ENCODE results near the gene MYH11. TPM values are rescaled to one million over a fixed set of nuclear protein-coding genes. Genes with fewer than 3 reads are reported as not detected.

The MYH11 gene
- total RNA-seq, 1 experiment from 2014 or later, result not detected

- no peaks in the 10 kb centered on the region for H3K9me3 ChIP-seq
- H3K27ac Mint-ChIP-seq (ENCODE audit: unreplicated experiment), result no peak overlapping the region
- no TSS peak for BruUV-seq (replicated peaks)
- no peaks in the 10 kb centered on the region for H3K27me3 ChIP-seq (replicated peaks; ENCODE audit: control insufficient read depth, insufficient read depth, low read length)
- no peak overlapping the region for H3K4me3 ChIP-seq (ENCODE audit: low read depth, low read length)
- intact Hi-C loops (cut with micrococcal nuclease; ENCODE audit: unreplicated experiment), result no loop called here
- CTCF ChIA-PET, result interaction anchor here (0.6 kb wide), 1 partner anchor 14 kb away, joined by 3 read pairs; no protein-coding TSS in a partner anchor
- H3K27me3 Mint-ChIP-seq (ENCODE audit: insufficient read depth, unreplicated experiment), result peaks cover 8% of the 10 kb centered on the region
- H3K4me3 Mint-ChIP-seq (ENCODE audit: unreplicated experiment), result no peak overlapping the region
- no peaks in the 10 kb centered on the region for H3K4me1 ChIP-seq
- no peaks in the 10 kb centered on the region for H3K36me3 ChIP-seq (ENCODE audit: control insufficient read depth, insufficient read depth, low read length)
- DNase-seq, result no peak
- no peaks in the 10 kb centered on the region for H3K36me3 Mint-ChIP-seq (ENCODE audit: insufficient read depth, unreplicated experiment)
- POLR2A ChIA-PET, result no interaction called here
- TF ChIP-seq, protein P1, sequence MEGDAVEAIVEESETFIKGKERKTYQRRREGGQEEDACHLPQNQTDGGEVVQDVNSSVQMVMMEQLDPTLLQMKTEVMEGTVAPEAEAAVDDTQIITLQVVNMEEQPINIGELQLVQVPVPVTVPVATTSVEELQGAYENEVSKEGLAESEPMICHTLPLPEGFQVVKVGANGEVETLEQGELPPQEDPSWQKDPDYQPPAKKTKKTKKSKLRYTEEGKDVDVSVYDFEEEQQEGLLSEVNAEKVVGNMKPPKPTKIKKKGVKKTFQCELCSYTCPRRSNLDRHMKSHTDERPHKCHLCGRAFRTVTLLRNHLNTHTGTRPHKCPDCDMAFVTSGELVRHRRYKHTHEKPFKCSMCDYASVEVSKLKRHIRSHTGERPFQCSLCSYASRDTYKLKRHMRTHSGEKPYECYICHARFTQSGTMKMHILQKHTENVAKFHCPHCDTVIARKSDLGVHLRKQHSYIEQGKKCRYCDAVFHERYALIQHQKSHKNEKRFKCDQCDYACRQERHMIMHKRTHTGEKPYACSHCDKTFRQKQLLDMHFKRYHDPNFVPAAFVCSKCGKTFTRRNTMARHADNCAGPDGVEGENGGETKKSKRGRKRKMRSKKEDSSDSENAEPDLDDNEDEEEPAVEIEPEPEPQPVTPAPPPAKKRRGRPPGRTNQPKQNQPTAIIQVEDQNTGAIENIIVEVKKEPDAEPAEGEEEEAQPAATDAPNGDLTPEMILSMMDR (IDR thresholded peaks at IDR 0.05; ENCODE audit: insufficient read depth in 1 of 2, low read depth in 1 of 2, low read length in 1 of 2, severe bottlenecking in 1 of 2, unreplicated experiment in 1 of 2), result no peak
- H3K4me1 Mint-ChIP-seq (ENCODE audit: low read depth, unreplicated experiment), result no peaks in the 10 kb centered on the region
- H3K9me3 Mint-ChIP-seq (ENCODE audit: unreplicated experiment), result no peaks in the 10 kb centered on the region
Observed at GRCh38 chr16:15751940-15752339, 104.9 kb downstream of the MYH11 start.

- intact Hi-C loops (cut with micrococcal nuclease; ENCODE audit: unreplicated experiment), result no loop called here
- no peak overlapping the region for H3K4me3 Mint-ChIP-seq (ENCODE audit: unreplicated experiment)
- H3K4me1 ChIP-seq, result no peaks in the 10 kb centered on the region
- H3K9me3 Mint-ChIP-seq (ENCODE audit: unreplicated experiment), result no peaks in the 10 kb centered on the region
- H3K27ac Mint-ChIP-seq (ENCODE audit: unreplicated experiment), result no peak overlapping the region
- H3K27me3 Mint-ChIP-seq (ENCODE audit: insufficient read depth, unreplicated experiment), result peaks cover 8% of the 10 kb centered on the region
- BruUV-seq (replicated peaks), result no TSS peak
- H3K27me3 ChIP-seq (replicated peaks; ENCODE audit: control insufficient read depth, insufficient read depth, low read length), result no peaks in the 10 kb centered on the region
- H3K36me3 ChIP-seq (ENCODE audit: control insufficient read depth, insufficient read depth, low read length), result no peaks in the 10 kb centered on the region
- TF ChIP-seq, protein P1 (IDR thresholded peaks at IDR 0.05; ENCODE audit: insufficient read depth in 1 of 2, low read depth in 1 of 2, low read length in 1 of 2, severe bottlenecking in 1 of 2, unreplicated experiment in 1 of 2), result no peak
- H3K36me3 Mint-ChIP-seq (ENCODE audit: insufficient read depth, unreplicated experiment), result no peaks in the 10 kb centered on the region
- no peaks in the 10 kb centered on the region for H3K9me3 ChIP-seq
- no peak for DNase-seq
- ChIA-PET POLR2A (no interaction called here), CTCF (no interaction called here)
- no peak overlapping the region for H3K4me3 ChIP-seq (ENCODE audit: low read depth, low read length)
- H3K4me1 Mint-ChIP-seq (ENCODE audit: low read depth, unreplicated experiment), result no peaks in the 10 kb centered on the region
Observed at GRCh38 chr16:15749985-15750384, 106.8 kb downstream of the MYH11 start.

- no peaks in the 10 kb centered on the region for H3K4me1 Mint-ChIP-seq (ENCODE audit: low read depth, unreplicated experiment)
- H3K27ac Mint-ChIP-seq (ENCODE audit: unreplicated experiment), result no peak overlapping the region
- H3K36me3 Mint-ChIP-seq (ENCODE audit: insufficient read depth, unreplicated experiment), result no peaks in the 10 kb centered on the region
- no peaks in the 10 kb centered on the region for H3K9me3 Mint-ChIP-seq (ENCODE audit: unreplicated experiment)
- Histone ChIP-seq H3K4me3 (ENCODE audit: low read depth, low read length) (no peak overlapping the region), H3K9me3 (no peaks in the 10 kb centered on the region), H3K36me3 (ENCODE audit: control insufficient read depth, insufficient read depth, low read length) (no peaks in the 10 kb centered on the region), H3K4me1 (no peaks in the 10 kb centered on the region), H3K27me3 (replicated peaks; ENCODE audit: control insufficient read depth, insufficient read depth, low read length) (no peaks in the 10 kb centered on the region)
- CTCF ChIA-PET, result interaction anchor here (0.6 kb wide), 1 partner anchor 59 kb away, joined by 3 read pairs; no protein-coding TSS in a partner anchor
- no TSS peak for BruUV-seq (replicated peaks)
- TF ChIP-seq, protein P1 (IDR thresholded peaks at IDR 0.05; ENCODE audit: insufficient read depth in 1 of 2, low read depth in 1 of 2, low read length in 1 of 2, severe bottlenecking in 1 of 2, unreplicated experiment in 1 of 2), result no peak
- POLR2A ChIA-PET, result no interaction called here
- DNase-seq, result no peak
- intact Hi-C loops (cut with micrococcal nuclease; ENCODE audit: unreplicated experiment), result no loop called here
- H3K27me3 Mint-ChIP-seq (ENCODE audit: insufficient read depth, unreplicated experiment), result peaks cover 8% of the 10 kb centered on the region
- H3K4me3 Mint-ChIP-seq (ENCODE audit: unreplicated experiment), result no peak overlapping the region
Observed at GRCh38 chr16:15749371-15749770, 107.5 kb downstream of the MYH11 start.

Data from Caco-2 (cell line).